Mucosa of gallbladder (tissue), 1 donor: ENCODE data around the gene TANC1. TPM values are rescaled to one million over a fixed set of nuclear protein-coding genes. Genes with fewer than 3 reads are reported as not detected.

Source experiments
- DNase-seq: peaks from one replicate; pipeline ENCODE4 v3.0.0-alpha.2; 2020; ENCODE audit warnings: low spot score
- total RNA-seq: library from RNA; stranded (reverse); gene quantifications from one replicate; pipeline ENCODE4 v1.2.1, GENCODE V29; 2021
- donor health status: DM: no; HTN: no; CAD: no.

Gene TANC1
- total RNA-seq, 1 donor from 2014 or later: 40.1 TPM

DNA sequence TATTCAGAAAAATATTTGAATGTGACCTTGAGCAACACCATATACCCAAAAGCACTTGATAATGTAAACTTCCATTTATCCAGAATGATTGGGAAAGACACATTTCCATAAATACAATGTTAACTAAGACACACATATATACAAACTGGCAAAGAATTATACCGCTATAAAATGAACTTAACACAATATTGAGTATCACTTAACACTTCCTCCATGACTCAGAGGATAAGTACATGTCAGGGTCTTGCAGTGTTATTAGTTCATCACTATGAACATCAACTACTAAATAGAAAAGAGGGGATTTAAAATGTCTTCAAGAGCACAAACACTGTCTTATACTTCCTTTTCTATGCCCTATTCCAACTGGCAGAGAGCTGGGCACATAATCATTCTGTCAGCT is 299.5 kb downstream of the TANC1 start:
- DNase-seq: no peak

- DNase-seq: no peak
These were observed 302.4 kb downstream of the TANC1 start for GRCh38 chr2:159270744-159271379.

DNA sequence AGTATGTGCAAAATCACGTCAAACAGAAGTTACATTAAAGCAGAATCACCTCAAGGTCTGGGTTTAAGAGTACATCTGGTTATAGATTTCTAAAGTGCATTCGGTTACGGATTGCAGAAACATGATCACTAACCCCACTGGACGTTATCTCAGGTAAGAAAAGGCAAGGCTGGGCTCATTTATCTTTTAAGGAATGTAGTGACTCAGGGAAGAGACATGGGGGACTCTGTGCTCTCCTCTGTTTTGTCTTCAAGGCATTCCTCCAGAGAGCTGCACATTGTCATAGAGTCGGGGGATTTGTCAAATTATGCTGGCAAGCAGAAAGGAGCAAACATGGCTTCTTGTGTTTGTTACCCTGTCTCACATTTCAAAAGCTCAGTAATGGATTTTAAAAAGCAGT is 303.7 kb downstream of the TANC1 start:
- DNase-seq: no peak

- no peak for DNase-seq
These were observed 306.7 kb downstream of the TANC1 start for GRCh38 chr2:159275111-159275510.

DNA sequence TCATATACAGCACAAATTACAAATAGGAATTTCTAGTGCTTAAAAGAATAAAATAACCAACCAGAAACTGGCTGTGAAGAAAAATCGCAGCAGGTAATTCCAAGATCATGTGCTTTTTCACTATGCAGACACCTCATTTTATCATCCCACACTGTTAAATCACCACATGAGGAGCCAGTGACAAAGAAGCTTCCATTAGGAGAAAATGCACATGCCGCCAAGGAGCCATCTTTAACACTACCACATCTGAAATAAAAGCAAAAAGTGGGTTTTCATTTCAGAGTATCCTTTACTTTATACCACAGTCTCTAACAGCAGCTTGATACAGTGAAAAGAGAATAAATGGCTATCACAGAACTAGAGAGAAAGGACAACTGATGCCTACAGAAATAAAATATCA is 311.3 kb downstream of the TANC1 start:
- DNase-seq: no peak

DNA sequence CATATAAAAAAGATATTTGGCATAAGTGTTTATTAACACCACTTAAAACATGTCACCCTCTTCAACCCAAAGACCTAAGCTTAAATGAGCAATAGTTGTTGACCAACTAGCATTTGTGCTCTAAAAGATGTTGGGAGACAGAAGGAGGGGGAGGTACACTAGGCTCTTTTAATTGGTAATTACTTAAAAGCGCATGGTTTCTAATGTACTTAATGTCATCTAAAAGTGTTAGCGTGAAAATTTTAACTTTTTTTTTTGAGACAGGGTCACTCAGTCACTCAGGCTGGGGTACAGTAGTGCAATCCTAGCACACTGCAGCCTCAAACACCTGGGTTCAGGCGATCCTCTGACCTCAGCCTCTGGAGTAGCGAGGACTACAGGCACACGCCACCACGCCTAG is 312.6 kb downstream of the TANC1 start:
- no peak for DNase-seq

Other genes starting within 250 kb of the TANC1 start
- not detected for gene DAPL1, start 173.3 kb upstream of the TANC1 start, total RNA-seq